ENCODE measurements around the gene SLC9A2.

The SLC9A2 gene

DNA sequence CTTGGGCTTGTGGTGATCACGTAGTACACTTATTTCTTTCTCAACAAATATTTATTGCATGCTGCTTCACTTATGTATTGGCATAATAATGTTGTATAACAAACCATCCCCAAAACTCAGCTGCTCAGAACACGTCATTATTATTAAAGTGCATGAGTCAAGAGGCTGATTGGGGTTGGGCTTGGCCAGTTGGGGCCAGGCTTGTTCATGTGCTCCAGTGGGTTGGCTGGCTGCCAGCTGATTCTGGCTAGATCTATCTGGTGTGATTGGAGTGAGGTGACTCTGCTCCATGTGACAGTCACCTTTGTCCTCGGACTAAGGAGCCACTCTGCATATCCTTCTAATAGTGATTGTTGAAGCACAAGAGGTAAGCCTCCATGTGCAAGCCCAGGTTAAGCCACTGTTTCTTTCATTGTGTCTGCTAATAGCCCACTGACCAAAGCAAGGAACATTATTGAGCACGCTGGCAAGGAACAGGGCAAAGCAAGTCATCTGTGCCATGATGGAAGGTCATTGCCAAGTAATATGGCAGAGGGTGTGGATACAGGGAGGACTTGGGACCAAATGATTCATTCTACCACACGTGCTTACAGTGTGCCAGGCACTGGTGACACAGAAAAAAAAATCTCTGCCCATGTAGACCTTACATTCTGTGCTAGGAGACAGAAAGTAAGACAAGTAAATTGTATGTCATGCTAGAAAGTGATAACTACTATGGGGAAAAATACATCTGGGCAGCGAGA lies 79.2 kb downstream of the SLC9A2 start:
- no peak overlapping the region for H3K27ac ChIP-seq
- TF ChIP-seq, protein P1, sequence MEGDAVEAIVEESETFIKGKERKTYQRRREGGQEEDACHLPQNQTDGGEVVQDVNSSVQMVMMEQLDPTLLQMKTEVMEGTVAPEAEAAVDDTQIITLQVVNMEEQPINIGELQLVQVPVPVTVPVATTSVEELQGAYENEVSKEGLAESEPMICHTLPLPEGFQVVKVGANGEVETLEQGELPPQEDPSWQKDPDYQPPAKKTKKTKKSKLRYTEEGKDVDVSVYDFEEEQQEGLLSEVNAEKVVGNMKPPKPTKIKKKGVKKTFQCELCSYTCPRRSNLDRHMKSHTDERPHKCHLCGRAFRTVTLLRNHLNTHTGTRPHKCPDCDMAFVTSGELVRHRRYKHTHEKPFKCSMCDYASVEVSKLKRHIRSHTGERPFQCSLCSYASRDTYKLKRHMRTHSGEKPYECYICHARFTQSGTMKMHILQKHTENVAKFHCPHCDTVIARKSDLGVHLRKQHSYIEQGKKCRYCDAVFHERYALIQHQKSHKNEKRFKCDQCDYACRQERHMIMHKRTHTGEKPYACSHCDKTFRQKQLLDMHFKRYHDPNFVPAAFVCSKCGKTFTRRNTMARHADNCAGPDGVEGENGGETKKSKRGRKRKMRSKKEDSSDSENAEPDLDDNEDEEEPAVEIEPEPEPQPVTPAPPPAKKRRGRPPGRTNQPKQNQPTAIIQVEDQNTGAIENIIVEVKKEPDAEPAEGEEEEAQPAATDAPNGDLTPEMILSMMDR (IDR thresholded peaks at IDR 0.05) = no peak
- no peak for TF ChIP-seq ZFX (IDR thresholded peaks at IDR 0.05; ENCODE audit: borderline replicate concordance)

DNA sequence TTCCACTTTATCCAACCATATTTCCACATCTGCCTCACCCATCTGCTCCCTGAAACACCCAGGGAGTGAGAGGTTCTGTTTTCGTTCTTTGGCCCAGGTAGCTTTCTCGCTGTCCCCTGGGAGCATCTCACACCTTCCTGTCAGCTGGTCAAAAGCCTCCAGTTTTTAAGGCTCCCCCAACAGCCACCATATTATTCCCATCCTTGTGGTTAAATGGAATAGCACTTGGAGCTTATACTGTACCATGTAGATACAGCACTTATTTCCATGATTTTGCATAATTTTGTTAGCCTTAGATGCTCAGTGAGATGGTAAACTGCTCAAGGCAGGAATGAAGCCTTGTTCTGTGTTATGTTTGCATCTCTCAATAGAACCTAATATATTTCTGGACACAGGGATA lies 84.0 kb downstream of the SLC9A2 start:
- H3K27ac ChIP-seq = no peak overlapping the region
- TF ChIP-seq, protein P1 (IDR thresholded peaks at IDR 0.05) = no peak
- TF ChIP-seq ZFX (IDR thresholded peaks at IDR 0.05; ENCODE audit: borderline replicate concordance) = no peak

DNA sequence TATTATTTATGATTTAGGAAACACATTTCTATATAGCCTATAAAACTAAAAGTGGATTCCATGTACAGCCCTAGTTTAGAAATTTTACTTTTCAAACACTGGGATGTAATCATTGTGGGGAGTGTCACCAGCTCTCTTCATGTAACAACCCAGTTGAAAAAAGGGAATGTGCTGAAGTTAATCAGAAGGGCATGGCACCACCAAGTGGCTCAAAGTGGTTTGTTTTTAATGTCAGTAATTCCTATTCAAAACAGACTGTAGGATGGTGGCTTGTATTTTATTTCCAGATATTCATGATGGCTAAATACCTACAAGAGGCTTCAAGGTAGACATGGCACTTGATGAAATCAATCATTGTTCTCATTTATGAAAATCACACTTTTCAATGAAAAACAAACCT lies 84.4 kb downstream of the SLC9A2 start:
- TF ChIP-seq, protein P1 (IDR thresholded peaks at IDR 0.05) = peak; percentile 72
- TF ChIP-seq ZFX (IDR thresholded peaks at IDR 0.05; ENCODE audit: borderline replicate concordance) = no peak
- no peak overlapping the region for H3K27ac ChIP-seq

DNA sequence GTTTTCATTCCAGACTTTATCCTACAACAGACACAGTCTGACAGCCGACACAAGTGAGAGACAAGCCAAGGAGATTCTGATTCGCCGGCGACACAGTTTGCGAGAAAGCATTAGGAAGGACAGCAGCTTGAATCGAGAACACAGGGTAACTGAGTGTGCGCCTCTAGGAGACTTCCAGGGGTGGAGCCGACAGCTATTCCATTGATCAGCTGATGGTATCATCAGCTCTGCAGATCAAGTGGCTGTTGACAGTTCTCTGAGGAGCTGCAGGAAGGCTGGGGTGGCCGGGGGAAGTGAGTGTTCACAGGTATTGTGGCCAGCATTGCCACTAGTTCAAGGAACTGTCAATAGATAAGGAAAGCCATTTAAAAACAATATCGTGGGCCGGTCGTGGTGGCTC lies 85.2 kb downstream of the SLC9A2 start:
- TF ChIP-seq, protein P1 (IDR thresholded peaks at IDR 0.05) = no peak
- TF ChIP-seq ZFX (IDR thresholded peaks at IDR 0.05; ENCODE audit: borderline replicate concordance) = no peak
- no peak overlapping the region for H3K27ac ChIP-seq

DNA sequence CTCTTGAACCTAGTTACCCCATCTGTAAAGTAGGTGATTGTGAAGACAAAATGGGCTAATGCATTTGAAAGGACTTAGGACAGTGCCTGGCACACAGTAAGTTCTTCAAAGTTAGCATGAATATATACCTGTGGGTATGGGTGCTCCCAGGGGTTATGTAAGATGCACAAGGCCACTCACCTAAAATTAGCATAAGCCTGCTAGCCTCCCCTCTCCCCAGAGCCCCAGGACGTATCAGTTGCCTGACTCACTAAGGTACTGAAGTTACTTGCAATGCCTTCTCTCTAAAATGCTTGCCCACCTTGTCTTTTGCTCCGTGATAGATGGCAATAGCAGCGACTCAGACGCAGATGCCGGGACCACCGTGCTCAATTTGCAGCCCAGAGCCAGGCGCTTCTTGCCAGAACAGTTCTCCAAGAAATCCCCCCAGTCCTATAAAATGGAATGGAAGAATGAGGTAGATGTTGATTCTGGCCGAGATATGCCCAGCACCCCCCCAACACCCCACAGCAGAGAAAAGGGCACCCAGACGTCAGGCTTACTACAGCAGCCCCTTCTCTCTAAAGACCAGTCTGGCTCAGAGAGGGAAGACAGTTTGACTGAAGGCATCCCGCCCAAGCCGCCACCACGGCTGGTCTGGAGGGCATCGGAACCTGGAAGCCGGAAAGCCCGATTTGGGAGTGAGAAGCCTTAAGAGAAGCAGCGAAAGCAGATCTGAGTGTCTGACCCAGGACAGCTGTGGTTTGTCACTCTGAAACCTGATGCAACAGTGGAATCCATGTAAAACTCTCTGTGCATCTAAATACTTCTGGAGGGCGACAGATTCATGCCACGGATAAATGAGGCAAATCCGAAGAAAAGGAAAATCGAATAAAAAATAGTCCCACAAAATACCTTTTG lies 88.7 kb downstream of the SLC9A2 start:
- TF ChIP-seq, protein P1 (IDR thresholded peaks at IDR 0.05) = no peak
- no peak overlapping the region for H3K27ac ChIP-seq

DNA sequence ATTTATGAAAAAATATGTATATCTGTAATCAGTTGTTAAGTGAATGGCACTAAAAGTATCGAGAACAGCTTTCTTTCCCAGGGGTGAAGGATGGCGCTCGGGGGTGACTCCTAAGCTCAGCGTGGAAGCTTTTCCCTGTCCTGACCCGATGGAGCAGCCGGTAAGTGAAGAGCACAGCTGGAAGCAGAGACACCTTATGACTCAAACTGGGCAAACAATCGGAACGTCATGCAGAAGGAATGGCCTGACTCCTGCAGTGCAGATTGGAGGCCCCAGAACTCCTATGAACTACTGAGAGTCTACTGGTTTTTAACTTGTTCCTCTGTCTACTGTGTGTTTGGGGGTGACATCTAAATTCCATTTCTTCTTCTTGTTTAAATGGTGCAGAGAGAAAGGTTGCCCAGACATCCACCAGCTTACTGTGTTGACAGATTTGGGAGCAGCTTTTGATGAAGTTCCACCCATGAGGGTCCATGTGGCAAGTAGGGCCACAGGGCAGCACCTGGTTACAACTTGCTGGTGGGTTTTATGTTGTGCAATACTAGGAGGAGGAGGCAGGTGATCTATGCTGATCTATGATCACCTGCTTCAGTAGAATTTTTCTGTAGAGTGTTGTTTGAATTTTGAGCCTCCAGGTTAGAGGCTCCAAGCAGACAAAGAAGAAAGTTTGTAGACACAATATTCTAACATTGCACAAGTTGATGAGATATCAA lies 89.7 kb downstream of the SLC9A2 start:
- no peak overlapping the region for H3K27ac ChIP-seq
- TF ChIP-seq, protein P1 (IDR thresholded peaks at IDR 0.05) = no peak
- TF ChIP-seq ZFX (IDR thresholded peaks at IDR 0.05; ENCODE audit: borderline replicate concordance) = no peak

All from 22Rv1 (cell line).